ENCODE measurements around the gene FAM228B. TPM values are rescaled to one million over a fixed set of nuclear protein-coding genes. Genes with fewer than 3 reads are reported as not detected.

The FAM228B gene
- 1 to 10 TPM; 5.4 to 9.3 TPM for total RNA-seq

DNA sequence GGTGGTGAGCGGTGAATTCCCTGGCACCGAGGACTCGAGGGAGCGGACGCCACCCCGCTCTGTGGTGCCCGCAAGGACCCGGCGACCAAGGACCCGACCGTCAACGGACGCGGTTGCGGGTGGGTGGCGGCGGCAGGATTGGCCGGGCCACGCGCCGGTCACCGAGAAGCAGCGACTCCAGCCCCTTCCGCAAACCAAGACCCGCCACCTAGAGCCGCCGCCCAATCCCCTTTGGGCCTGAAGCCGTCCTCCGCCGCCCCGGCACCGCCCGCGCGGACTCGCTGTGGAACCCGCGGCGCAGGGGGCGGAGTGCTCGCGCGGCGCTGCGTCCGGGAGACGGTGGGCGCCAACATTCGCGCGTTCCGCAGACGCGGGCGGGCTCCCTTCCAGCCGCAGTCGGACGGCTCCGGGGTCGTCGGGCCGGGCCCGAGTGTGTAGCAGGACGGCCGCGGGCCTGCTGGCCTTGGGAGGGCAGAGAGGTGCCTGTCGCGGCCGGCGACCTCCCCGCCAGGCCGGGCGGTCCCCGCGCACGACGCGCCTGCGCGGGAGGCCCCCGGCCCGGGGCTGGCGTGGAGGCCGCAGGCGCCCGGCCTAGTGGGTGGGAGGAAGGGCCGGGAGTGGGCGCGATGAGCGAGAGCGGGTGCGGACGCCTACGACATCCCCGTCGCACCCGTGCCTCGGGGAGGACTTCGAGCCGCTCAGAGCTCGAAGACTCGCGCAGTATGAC lies at the start of gene FAM228B, which contains the start of gene PFN4:
TSS of gene FAM228B (plus strand) at position 275 of the 727 bp plus-strand sequence. CDS start 893 bp downstream, outside the sequence.
TSS of gene PFN4 (minus strand) at position 140 of the 727 bp plus-strand sequence. CDS start 799 bp downstream, outside the sequence.
- Mint-ChIP-seq H3K27me3 (no peaks in the 10 kb centered on the region), H3K4me1 (peaks cover 28% of the 10 kb centered on the region), H3K27ac (peak within 1 kb of the TSS; percentile 75), H3K9me3 (ENCODE audit: low read depth) (no peaks in the 10 kb centered on the region), H3K36me3 (peaks cover 5% of the 10 kb centered on the region), H3K4me3 (peak within 1 kb of the TSS; percentile 77)
- ATAC-seq (peak; percentile 95), DNase-seq (peak; percentile 82)
- CTCF ChIA-PET = interaction anchor here (0.6 to 2.6 kb wide), 6 partner anchors 39 to 270 kb away, joined by 3 to 15 read pairs (median 5); partner anchors contain the start of genes ATAD2B, ITSN2 and TP53I3

- Mint-ChIP-seq H3K27me3 (no peaks in the 10 kb centered on the region), H3K9me3 (ENCODE audit: low read depth) (no peaks in the 10 kb centered on the region), H3K4me3 (no peak overlapping the region), H3K36me3 (peaks cover 20% of the 10 kb centered on the region), H3K4me1 (peaks cover 51% of the 10 kb centered on the region), H3K27ac (no peak overlapping the region)
- CTCF ChIA-PET = interaction anchor here (1.7 to 2.4 kb wide), 3 partner anchors 10 to 250 kb away, joined by 5 to 13 read pairs (median 8); partner anchors contain the start of genes ATAD2B and TP53I3
- DNase-seq = peak; percentile 33
- ATAC-seq = no peak
These were observed 49.5 kb upstream of the FAM228B start for GRCh38 chr2:24073816-24074215.

DNA sequence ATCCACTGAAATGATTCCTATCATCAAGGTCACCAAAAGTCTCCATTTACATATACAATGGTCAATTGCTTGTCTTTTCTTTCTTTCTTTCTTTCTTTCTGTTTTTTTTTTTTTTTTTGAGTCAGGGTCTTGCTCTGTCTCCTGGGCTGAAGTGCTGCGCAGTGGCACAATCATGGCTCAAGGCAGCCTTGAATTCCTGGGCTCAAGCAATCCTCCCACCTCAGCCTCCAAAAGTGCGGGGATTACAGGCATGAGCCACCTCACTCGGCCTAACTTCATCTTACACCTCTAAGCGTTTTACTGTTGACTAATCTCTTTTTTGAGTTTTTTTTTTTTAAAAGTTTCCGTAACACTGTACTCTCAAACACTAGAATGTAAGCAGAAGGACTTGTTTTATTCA lies 48.0 kb upstream of the FAM228B start:
- CTCF ChIA-PET = interaction anchor here (1.3 to 2.2 kb wide), 2 partner anchors 9 to 251 kb away, joined by 3 to 10 read pairs; partner anchors contain the start of gene TP53I3
- H3K9me3 Mint-ChIP-seq (ENCODE audit: low read depth) = no peaks in the 10 kb centered on the region
- H3K36me3 Mint-ChIP-seq = peaks cover 13% of the 10 kb centered on the region
- peak overlapping the region; percentile 90 for H3K4me3 Mint-ChIP-seq
- H3K27me3 Mint-ChIP-seq = no peaks in the 10 kb centered on the region
- DNase-seq = no peak
- H3K27ac Mint-ChIP-seq = peak overlapping the region; percentile 96
- ATAC-seq = no peak
- H3K4me1 Mint-ChIP-seq = peaks cover 40% of the 10 kb centered on the region

DNA sequence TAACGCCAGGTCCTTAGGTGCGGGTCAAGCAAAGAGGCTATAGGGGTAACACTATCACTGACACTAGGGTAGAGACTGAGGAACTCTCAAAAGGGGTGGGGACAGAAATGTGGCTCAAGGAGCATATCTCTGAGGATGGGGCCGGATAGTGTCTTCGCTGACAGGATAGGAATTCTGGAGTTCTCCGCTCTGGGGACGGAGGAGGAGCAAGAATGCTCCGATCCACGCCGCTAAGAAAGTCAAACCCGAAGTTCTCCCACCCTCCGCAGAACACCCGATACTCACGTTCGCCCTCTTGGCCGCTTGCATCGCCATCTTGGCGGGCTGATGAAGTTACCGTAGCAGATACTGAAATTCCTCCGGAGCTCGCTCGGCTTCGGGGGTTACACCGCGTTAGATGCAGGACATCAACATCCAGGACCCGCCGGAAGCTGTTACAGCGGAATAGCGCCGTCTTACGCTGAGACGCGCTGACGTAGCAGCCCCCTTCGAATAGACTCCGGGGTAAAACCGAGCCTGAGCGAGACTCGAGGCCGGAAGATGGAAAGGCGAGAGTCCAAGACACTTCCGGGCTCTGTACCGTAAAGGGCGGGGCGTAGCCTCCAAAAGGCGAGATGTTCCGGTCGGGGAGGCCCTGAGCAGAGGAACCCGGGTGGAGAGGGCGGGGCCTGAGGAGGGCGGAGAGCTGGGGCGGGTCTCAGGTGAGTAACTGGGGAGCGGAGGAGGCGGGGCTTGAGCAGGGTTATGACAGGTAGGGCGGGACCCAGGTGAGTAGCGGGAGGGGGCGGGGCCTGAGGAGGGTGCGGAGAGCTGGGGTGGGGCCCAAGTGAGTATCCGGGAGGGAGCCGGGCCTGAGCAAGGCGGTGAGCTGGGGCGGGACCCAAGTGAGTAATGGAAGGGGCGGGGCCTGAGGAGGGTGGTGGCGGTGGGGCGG lies 47.1 kb upstream of the FAM228B start, which contains the start of gene SF3B6:
TSS of gene SF3B6 (minus strand) at position 412 of the 934 bp plus-strand sequence. CDS start at position 315, 97 bp downstream.
- Mint-ChIP-seq H3K4me1 (peaks cover 38% of the 10 kb centered on the region), H3K27me3 (no peaks in the 10 kb centered on the region)
- peak; percentile 87 for ATAC-seq

GRCh38 chr2:24076849-24077534 lies 46.3 kb upstream of the FAM228B start:
- Mint-ChIP-seq H3K4me1 (peaks cover 38% of the 10 kb centered on the region), H3K36me3 (peaks cover 13% of the 10 kb centered on the region), H3K27me3 (no peaks in the 10 kb centered on the region), H3K9me3 (ENCODE audit: low read depth) (no peaks in the 10 kb centered on the region), H3K4me3 (peak overlapping the region; percentile 90), H3K27ac (peak overlapping the region; percentile 96)
- no peak for DNase-seq
- ATAC-seq = no peak
- CTCF ChIA-PET = interaction anchor here (0.8 to 4.0 kb wide), 7 partner anchors 7 to 253 kb away, joined by 3 to 22 read pairs (median 4); partner anchors contain the start of genes ATAD2B, TP53I3 and WDCP

More for the DNA sequence above, 47.1 kb upstream of the FAM228B start, which contains the start of gene SF3B6:
- CTCF ChIA-PET = interaction anchor here (0.7 to 4.0 kb wide), 10 partner anchors 8 to 252 kb away, joined by 3 to 22 read pairs (median 4); partner anchors contain the start of genes ATAD2B, TP53I3 and WDCP
- DNase-seq = peak; percentile 100
- Mint-ChIP-seq H3K9me3 (ENCODE audit: low read depth) (no peaks in the 10 kb centered on the region), H3K27ac (peak within 1 kb of the TSS; percentile 96), H3K4me3 (peak within 1 kb of the TSS; percentile 90), H3K36me3 (peaks cover 13% of the 10 kb centered on the region)

GRCh38 chr2:24077535-24077877 lies 45.8 kb upstream of the FAM228B start:
- DNase-seq (no peak), ATAC-seq (no peak)
- H3K27ac Mint-ChIP-seq = peak overlapping the region; percentile 96
- H3K4me3 Mint-ChIP-seq = peak overlapping the region; percentile 90
- no peaks in the 10 kb centered on the region for H3K9me3 Mint-ChIP-seq (ENCODE audit: low read depth)
- H3K27me3 Mint-ChIP-seq = no peaks in the 10 kb centered on the region
- H3K36me3 Mint-ChIP-seq = peaks cover 14% of the 10 kb centered on the region
- H3K4me1 Mint-ChIP-seq = peaks cover 35% of the 10 kb centered on the region
- CTCF ChIA-PET = interaction anchor here (1.1 to 4.0 kb wide), 2 partner anchors 81 to 150 kb away, joined by 3 to 22 read pairs; partner anchors contain the start of gene ATAD2B

GRCh38 chr2:24077879-24078278 lies 45.4 kb upstream of the FAM228B start:
- DNase-seq = no peak
- Mint-ChIP-seq H3K36me3 (peaks cover 11% of the 10 kb centered on the region), H3K27me3 (no peaks in the 10 kb centered on the region), H3K27ac (peak overlapping the region; percentile 96), H3K4me3 (peak overlapping the region; percentile 90), H3K9me3 (ENCODE audit: low read depth) (no peaks in the 10 kb centered on the region), H3K4me1 (peaks cover 31% of the 10 kb centered on the region)
- CTCF ChIA-PET = interaction anchor here (2.0 to 4.0 kb wide), 2 partner anchors 30 to 150 kb away, joined by 5 to 22 read pairs; partner anchors contain the start of genes ATAD2B and WDCP
- ATAC-seq = no peak

GRCh38 chr2:24080701-24081100 lies 42.6 kb upstream of the FAM228B start:
- Mint-ChIP-seq H3K4me1 (peaks cover 28% of the 10 kb centered on the region), H3K36me3 (peaks cover 4% of the 10 kb centered on the region), H3K27ac (no peak overlapping the region), H3K9me3 (ENCODE audit: low read depth) (no peaks in the 10 kb centered on the region), H3K27me3 (no peaks in the 10 kb centered on the region), H3K4me3 (no peak overlapping the region)
- CTCF ChIA-PET = interaction anchor here (1.4 kb wide), 1 partner anchor 154 kb away, joined by 4 read pairs; the partner anchor contains the start of gene ATAD2B
- no peak for ATAC-seq
- DNase-seq = no peak

- no peaks in the 10 kb centered on the region for H3K27me3 Mint-ChIP-seq
- no peak for ATAC-seq
- DNase-seq = no peak
- H3K4me1 Mint-ChIP-seq = peaks cover 21% of the 10 kb centered on the region
- peak overlapping the region; percentile 83 for H3K4me3 Mint-ChIP-seq
- no peaks in the 10 kb centered on the region for H3K9me3 Mint-ChIP-seq (ENCODE audit: low read depth)
- peaks cover 4% of the 10 kb centered on the region for H3K36me3 Mint-ChIP-seq
- H3K27ac Mint-ChIP-seq = peak overlapping the region; percentile 86
- CTCF ChIA-PET = interaction anchor here (0.6 to 3.7 kb wide), 23 partner anchors 7 to 295 kb away, joined by 3 to 48 read pairs (median 9); partner anchors contain the start of genes ATAD2B, FAM228B, SF3B6 and WDCP
These were observed 40.3 kb upstream of the FAM228B start for GRCh38 chr2:24082787-24083566.

DNA sequence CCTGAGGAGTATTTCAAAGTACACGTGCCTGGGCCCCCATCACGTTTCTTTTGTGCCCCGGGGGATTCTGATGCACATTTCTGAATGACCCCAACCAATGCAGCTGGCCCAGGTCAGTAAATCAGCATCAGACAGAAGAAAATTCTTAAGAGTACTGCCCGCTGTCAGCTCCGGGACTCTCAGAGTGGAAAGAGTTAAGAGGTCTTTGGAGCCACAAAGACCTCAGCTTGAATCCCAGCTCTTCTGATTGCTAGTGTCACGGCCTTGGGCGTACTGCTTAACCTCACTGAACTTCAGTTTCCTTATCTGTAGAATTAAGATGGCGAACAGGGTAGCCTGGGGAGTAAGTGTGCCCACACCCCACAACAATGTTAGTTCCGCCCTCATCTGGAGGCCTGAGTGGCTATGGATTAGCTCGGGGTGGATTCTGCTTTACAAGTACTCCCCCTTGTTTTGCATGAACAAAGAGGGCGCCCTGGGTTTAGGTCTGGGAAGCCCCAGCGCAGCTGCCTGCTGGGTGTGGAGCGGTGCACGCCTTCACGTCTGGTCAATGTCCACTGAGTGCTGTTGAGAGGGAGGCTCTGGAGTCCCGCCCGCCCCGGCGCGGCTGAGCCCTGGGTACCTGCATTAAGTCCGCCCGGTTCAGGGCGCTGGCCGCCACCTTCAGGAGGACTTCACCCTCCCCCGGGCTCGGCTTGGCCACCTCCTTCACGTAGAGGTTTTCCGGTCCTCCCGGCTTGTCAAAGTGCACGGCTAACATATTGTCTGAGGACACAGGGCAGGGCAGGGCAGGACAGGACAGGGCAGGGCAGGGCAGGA lies 39.5 kb upstream of the FAM228B start:
- DNase-seq (peak; percentile 76), ATAC-seq (peak; percentile 73)
- H3K4me1 Mint-ChIP-seq = peaks cover 19% of the 10 kb centered on the region
- H3K9me3 Mint-ChIP-seq (ENCODE audit: low read depth) = no peaks in the 10 kb centered on the region
- CTCF ChIA-PET = interaction anchor here (0.6 to 3.7 kb wide), 47 partner anchors 8 to 302 kb away, joined by 3 to 48 read pairs (median 4); partner anchors contain the start of genes ATAD2B, FAM228B, SF3B6 and WDCP
- H3K27ac Mint-ChIP-seq = peak overlapping the region; percentile 86
- peaks cover 4% of the 10 kb centered on the region for H3K36me3 Mint-ChIP-seq
- H3K4me3 Mint-ChIP-seq = peak overlapping the region; percentile 83
- H3K27me3 Mint-ChIP-seq = no peaks in the 10 kb centered on the region

Data from activated CD8-positive, alpha-beta memory T cell treated with anti-CD3 and anti-CD28 coated beads, Interleukin-2, amount 10 ng/mL, durations not matched to agents 7 days and 5 days (primary cell).